ENCODE results near the gene TMEM150B.

TMEM150B gene

DNA sequence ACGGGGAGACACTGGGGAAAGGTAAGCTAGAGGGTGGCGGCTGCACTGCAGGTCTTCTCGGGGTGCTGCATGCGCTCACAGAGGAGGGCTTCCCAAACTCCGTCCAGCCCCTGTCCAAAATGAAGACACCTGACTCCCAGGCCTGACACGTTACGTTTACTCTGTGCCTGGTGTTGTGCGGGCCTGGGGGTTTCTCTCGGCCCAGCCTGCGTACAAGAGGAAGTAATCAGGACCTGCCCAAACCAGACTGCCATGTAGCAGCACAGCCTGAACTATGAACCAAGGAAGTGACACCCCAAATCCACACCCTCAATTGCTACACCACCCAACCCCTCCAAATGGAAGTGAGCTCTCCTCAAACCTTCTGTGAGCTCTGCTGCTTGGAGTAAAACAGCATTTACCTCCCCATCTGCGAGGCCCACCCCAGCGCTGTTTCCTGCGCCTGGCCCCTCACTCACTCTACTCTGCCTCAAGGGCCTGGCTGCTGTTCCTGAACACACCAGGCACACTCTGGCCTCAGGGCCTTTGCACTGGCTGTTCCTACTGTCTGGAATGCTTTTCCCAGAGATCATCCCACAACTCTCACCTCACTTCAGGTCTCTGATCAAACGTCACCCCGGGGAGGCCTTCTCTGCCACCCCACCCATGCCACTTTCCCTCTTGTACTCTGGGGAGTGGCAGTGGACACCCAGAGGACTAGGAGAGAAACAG lies 48.3 kb downstream of the TMEM150B start:
- no peak for DNase-seq

DNA sequence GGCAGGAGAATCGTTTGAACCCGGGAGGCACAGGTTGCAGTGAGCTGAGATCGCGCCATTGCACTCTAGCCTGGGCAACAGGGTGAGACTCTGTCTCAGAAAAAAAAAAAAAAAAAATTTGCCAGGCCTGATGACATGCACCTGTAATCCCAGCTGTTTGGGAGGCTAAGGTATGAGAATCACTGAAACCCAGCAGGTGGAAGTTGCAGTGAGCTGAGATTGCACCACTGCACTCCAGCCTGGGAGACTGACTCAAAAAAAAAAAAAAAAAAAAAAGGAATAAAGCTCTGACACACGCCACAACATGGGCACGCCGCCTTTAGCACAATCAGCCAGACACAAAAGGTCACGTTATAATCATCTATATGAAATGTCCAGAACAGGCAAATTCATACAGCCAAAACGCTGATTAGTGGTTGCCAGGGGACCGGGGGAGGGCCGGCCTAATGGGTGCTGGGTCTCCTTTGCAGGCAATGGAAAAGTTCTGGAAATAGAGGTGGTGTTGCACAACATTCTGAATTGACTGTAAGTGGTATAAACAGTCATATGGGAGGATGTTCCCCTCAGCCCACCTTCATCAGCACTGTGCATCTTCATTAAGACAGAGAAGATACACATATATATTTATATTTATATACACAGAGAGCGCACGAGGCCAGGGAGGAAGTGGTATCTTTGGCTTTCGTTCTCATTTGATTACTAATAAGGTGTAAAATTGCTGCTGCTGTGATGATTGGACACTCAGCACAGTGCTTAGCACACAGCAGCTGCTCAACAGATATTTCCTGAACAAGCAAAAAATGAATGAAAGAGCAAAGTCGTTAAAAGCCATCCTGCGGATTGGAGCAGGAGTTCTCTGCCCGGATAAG lies 49.1 kb downstream of the TMEM150B start:
- no peak for DNase-seq

DNA sequence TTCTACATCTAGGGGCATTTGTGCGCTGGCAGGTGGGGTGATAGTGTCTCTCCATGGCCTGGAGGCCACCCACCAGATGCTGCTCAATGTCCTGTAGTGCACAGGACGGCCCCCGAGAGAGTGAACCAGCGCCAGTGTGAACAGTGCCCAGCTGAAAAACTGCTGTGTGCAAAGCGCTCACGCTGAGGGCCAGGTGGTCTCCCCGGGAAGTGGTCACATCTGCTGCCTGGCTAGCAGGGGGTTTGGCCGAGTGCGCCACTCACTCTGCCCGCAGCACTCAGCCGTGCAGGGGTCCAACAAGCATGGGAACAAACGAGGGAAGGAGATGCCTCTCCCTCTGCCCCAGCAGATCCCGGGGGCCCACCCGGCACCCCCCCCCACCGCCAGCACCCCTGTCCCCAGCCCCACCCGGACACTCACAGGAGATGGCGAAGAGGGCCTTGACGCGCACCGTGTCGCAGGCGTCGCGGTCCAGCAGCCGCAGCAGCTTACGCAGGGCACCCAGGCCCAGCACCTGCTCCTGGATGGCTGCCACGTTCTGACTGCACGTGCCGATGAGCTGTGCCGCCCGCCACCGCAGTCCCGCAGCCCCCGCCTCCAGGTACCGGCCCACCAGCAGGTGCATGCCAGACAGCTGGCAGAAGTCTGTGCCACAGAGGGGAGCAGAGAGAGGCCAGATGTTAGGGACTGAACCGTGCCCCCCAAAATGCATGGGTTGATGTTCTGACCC lies 51.0 kb downstream of the TMEM150B start:
- peak; percentile 47 to 60 for DNase-seq

DNA sequence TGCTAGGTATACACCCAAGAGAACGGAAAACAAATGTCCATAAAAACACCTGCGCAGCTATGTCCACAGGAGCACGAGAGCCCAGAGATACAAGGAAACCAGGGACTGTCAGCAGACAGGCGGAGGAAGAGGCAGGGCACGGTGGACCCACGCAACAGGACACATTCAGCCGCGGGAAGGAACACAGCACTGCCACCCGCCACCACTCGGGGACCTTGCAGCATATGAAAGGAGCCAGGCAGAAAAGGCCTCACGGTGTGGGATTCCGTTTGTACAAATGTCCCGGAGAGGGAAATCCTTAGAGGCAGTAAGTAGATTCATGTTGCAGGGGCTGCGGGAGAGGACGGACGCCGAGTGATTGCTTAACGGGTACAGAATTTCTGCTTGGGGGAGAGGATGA lies 53.0 kb downstream of the TMEM150B start:
- no peak for DNase-seq

DNA sequence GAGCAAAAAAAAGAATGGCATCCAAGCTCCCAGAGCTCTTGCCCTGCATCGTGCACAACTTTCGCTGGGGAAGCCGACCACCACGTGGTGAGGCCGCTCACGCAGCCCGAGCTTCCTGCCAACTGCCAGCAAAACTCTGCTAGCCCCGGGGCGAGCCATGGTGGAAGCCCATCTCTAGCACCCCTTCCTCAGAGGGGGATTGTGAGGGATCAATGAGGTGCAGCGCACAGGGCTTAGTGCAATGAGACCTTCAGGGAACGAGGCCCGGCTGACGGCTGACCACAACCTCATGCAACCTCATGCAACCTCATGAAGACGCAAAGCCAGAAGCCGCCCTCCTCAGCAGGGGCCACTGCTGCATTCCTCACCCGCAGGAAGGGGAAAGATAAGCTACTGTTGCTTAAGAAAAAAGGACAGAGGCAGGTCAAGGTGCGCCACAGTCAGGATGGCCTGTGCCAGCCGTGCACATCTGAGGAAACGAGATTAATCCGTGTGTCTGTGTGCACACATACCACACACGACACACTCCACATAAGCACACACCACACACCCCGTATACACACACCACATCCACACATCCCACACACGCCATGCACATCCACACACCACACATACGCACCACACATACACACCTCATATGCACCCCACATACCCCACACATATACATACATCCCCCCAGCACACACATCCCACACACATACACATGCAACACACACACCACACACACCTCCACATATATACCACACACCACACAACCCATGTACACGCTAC lies 54.8 kb downstream of the TMEM150B start:
- no peak for DNase-seq

DNA sequence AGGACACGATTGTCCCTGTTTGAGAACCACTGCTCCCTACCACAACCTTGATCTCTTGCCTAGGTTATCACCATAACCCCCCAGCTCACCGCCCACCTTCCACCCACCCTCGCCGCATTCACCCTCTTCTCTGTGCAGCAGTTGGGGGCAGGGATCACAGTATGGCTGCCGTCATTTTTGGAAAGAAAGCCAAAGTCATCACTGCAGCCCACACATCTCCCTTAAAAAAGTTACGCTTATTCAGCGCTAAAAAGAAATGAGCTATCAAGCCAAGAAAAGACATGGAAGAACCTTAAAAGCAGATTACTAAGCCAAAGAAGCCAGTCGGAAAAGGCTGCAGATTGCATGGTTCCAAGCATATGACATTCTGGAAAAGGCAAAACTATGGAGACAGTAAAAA lies 55.8 kb downstream of the TMEM150B start:
- no peak for DNase-seq

DNA sequence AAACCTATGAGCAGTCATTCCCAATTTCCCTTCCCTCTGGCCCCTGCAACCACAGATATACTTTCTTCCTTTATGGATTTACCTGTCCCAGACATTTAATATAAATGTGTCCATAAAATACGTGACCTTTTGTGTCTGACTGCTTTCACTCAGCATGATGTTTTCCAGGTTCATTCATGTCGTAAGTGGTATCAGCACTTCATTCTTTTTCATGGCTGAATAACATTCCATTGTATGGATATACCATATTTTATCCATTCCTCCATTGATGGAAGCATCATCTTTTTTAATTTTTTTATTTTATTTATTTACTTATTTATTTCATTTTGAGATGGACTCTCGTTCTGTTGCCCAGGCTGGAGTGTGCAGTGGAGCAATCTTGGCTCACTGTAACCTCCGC lies 58.3 kb downstream of the TMEM150B start:
- DNase-seq, result no peak

DNA sequence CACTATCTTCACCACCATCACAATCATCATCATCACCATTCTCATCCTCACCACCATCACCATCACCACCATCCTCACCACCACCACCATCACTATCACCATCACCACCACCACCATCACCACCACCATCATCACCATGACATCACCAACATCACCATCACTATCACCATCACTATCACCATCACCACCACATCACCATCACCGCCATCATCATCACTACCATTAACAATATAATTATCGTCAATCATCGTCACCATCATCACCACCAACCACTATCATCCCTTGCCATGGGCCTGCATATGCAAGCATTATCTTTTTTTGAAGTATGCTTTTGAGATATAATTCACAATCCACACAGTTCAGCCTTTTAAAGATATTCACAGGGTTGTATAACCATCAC lies 58.7 kb downstream of the TMEM150B start:
- DNase-seq, result no peak

DNA sequence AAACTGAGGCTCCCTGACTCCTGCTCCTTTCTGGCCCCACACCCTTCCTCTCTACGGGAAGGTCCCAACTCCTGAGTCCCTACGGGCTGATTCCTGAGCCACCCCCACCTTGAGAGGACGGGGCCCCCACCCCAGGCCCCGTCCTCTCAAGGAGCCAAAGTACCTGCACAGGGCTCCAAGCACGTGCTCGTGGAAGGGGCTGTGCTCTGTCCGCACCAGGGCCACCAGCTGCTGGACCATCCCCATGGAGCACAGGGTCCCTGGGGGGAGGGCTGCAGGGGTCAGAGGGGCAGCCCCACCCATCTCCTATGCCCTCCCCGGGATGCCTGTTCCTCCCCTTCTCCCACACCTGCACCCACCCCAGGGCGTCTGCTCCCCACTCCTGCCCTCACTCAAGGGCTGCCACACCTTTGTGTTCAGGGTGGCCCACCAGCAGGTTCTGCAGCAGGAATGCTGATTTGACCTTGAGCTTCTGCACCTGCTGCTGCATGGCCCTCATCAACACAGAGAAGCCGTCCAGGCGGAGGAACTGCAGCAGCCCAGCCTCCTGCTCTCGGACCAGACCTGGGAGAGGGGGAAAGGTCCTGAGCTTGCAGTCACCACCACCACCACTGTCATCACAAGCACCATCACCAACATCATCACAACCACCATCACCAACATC lies 59.3 kb downstream of the TMEM150B start:
- no peak for DNase-seq

DNA sequence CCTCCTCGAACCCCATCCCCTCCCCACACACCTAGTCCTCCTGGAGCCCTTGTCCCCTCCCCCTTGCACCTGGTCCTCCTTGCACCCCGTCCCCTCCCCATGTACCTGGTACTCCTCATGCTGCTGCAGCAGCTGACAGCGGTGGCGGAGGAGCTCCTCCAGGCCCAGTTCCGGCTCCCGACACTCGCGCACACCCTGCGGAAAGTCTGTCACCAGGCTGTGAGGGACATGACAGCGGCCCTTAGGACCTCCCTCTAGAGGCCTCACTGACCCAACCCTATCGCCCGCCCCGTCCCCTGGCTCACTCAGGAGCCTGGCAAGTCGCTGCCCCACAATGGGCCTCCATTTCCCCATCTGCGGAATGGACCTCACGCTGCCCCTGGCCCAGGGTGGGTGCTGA lies 60.0 kb downstream of the TMEM150B start:
- DNase-seq, result no peak

DNA sequence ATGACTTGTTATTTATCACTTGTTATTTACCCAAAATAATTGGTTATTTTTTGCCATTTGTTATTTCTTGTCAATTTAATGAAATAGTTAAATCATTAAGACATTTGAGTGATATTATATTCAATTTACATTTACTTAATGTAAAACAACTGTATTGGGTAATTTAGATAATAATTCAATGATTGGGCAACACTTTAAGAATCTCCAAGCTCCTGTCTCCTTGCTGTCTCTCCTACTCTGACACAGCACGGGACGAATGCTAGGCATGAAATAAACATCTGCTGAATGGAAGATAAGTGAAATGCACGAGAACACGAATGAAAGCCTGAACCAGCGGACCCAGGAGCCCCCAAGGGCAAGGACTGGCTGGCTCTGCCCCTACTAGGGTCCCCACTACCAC lies 60.6 kb downstream of the TMEM150B start:
- DNase-seq, result no peak
